Spleen (tissue), 11 donors: ENCODE data around the gene SPI1. TPM values are rescaled to one million over a fixed set of nuclear protein-coding genes. Genes with fewer than 3 reads are reported as not detected.
A peak's percentile ranks its signal among the peaks of the same experiment; 100 is the strongest.

Experiments
- DNase-seq: peaks from one replicate; pipeline ENCODE4 v3.0.0-alpha.2; 2020
- H3K27ac ChIP-seq, 8 donors: fragments of 200-600 bp; sonication (generic) in 7 of 8; 1 replicate in 4 of 8; 2 replicates in 4 of 8; pipeline versions ENCODE4 v1.5.0 to v1.8.0; 2016 to 2021; ENCODE audit warnings: inconsistent platforms in 4 of 8, mild to moderate bottlenecking in 4 of 8, moderate library complexity in 1 of 8
- H3K27me3 ChIP-seq, 7 donors: fragments of 200-600 bp; sonication (generic) in 6 of 7; replicated peaks in 1 of 7; 1 replicate in 4 of 7; 2 replicates in 3 of 7; pipeline versions ENCODE4 v1.5.0 to v1.8.0; 2016 to 2021; ENCODE audit warnings: inconsistent platforms in 3 of 7, mild to moderate bottlenecking in 1 of 7
- H3K36me3 ChIP-seq, 6 donors: fragments of 200-600 bp; sonication (generic) in 5 of 6; 1 replicate in 4 of 6; 2 replicates in 2 of 6; pipeline versions ENCODE4 v1.5.0 to v1.8.0; 2016 to 2021; ENCODE audit warnings: inconsistent platforms in 2 of 6
- H3K4me1 ChIP-seq, 6 donors: fragments of 200-600 bp; sonication (generic) in 5 of 6; 1 replicate in 3 of 6; 2 replicates in 3 of 6; pipeline versions ENCODE4 v1.5.0 to v1.8.0; 2016 to 2021; ENCODE audit warnings: inconsistent platforms in 3 of 6
- H3K4me3 ChIP-seq, 8 donors: fragments of 200-600 bp; sonication (generic) in 7 of 8; 1 replicate in 4 of 8; 2 replicates in 4 of 8; pipeline versions ENCODE4 v1.5.0 to v1.8.0; 2016 to 2021; ENCODE audit warnings: inconsistent platforms in 4 of 8, mild to moderate bottlenecking in 4 of 8, moderate library complexity in 2 of 8
- H3K9me3 ChIP-seq, 8 donors: fragments of 200-600 bp; sonication (generic) in 7 of 8; 1 replicate in 4 of 8; 2 replicates in 4 of 8; pipeline versions ENCODE4 v1.5.0 to v1.8.0; 2016 to 2021; ENCODE audit warnings: inconsistent platforms in 4 of 8
- CTCF ChIP-seq, 11 experiments: fragments of 200-600 bp in 7 of 11; fragments of 450-650 bp in 4 of 11; sonication (generic) in 4 of 11; IDR thresholded peaks in 8 of 11; conservative IDR thresholded peaks in 3 of 11; 1 replicate in 7 of 11; 2 replicates in 4 of 11; pipeline versions ENCODE4 v1.4.0 to v1.8.0; 2016 to 2021; ENCODE audit warnings: antibody characterized with exemption in 11 of 11, inconsistent platforms in 4 of 11, mild to moderate bottlenecking in 1 of 11
- POLR2A ChIP-seq, 3 donors: fragments of 450-650 bp; IDR thresholded peaks; one replicate each; pipeline ENCODE4 v1.5.1; 2017; ENCODE audit warnings: antibody characterized with exemption in 3 of 3, mild to moderate bottlenecking in 1 of 3
- POLR2AphosphoS5 ChIP-seq, 3 donors: sonication (generic); formaldehyde crosslinking; IDR thresholded peaks; one replicate each; pipeline ENCODE4 v1.5.1; 2017; ENCODE audit warnings: antibody characterized with exemption in 3 of 3
- WGBS, 5 donors: extraction: QIAGEN DNeasy Blood & Tissue Kit in 3 of 5; methylation state at CpG; one replicate each; pipeline versions ENCODE4 v1.1.5 to v1.1.7; 2013 to 2018; 5-methylcytosine and 5-hydroxymethylcytosine counted together
- intact Hi-C: fragments of 100-400 bp; cut with DNase I; formaldehyde crosslinking; loops from one replicate; pipeline ENCODE4 v1.15.0; 2023; ENCODE audit warnings: low total_unique reads
- polyA plus RNA-seq, 3 donors: library from polyadenylated mRNA; stranded (reverse); fragments of 200-250 nt; gene quantifications; one replicate each; pipeline ENCODE4 v1.2.1, GENCODE V29; 2013
- total RNA-seq, 7 donors: library from RNA; depleted of rRNA in 3 of 7; stranded (reverse); fragments of >200 nt in 3 of 7; fragmentation: NEBNext Ultra II Directional in 4 of 7; extraction: Animal tissue kit (Norgen Biotek cat#: 25700) in 4 of 7; gene quantifications; one replicate each; pipeline versions ENCODE4 v1.1.0 to v1.2.1, GENCODE V29; 2016 to 2021
- donor health status: healthy with polysubstance abuse.
- donor health status: DM: no; HTN: no; CAD: no; lungs with moderate emphysema.
- donor health status: DM: no; HTN: no; CAD: no.
- donor health status: Bipolar disorder and iron deficiency.
- donor health status: healthy.
- donor health status: DM: no; HTN: no; CAD: no.
- donor health status: DM: yes; HTN: yes; CAD: no.

Gene SPI1
- total and polyA plus RNA-seq, 10 donors: 84.2 to 366 (median 168) TPM

- intact Hi-C loops: no loop called here
- TF ChIP-seq POLR2A (IDR thresholded peaks at IDR 0.05) (no peak), CTCF (IDR thresholded peaks at IDR 0.05 in 8 of 11, conservative IDR thresholded peaks at IDR 0.05 in 3 of 11) (no peak), POLR2AphosphoS5 (IDR thresholded peaks at IDR 0.05) (no peak)
- peaks cover 0 to 5% (median 0%) of the 10 kb centered on the region in 7 donors for H3K27me3 ChIP-seq
- H3K9me3 ChIP-seq: no peaks in the 10 kb centered on the region
- no peaks in the 10 kb centered on the region for H3K4me1 ChIP-seq
- H3K27ac ChIP-seq: no peak overlapping the region
- no peak overlapping the region for H3K4me3 ChIP-seq
- H3K36me3 ChIP-seq: peaks cover 0 to 62% (median 0%) of the 10 kb centered on the region in 6 donors
- DNase-seq: no peak
- 86 to 93% (median 88%) methylated on average over 20 to 24 of the region's 24 CpGs for WGBS, 5 donors
Observed at GRCh38 chr11:47342036-47342803, 36.1 kb downstream of the SPI1 start.

DNA sequence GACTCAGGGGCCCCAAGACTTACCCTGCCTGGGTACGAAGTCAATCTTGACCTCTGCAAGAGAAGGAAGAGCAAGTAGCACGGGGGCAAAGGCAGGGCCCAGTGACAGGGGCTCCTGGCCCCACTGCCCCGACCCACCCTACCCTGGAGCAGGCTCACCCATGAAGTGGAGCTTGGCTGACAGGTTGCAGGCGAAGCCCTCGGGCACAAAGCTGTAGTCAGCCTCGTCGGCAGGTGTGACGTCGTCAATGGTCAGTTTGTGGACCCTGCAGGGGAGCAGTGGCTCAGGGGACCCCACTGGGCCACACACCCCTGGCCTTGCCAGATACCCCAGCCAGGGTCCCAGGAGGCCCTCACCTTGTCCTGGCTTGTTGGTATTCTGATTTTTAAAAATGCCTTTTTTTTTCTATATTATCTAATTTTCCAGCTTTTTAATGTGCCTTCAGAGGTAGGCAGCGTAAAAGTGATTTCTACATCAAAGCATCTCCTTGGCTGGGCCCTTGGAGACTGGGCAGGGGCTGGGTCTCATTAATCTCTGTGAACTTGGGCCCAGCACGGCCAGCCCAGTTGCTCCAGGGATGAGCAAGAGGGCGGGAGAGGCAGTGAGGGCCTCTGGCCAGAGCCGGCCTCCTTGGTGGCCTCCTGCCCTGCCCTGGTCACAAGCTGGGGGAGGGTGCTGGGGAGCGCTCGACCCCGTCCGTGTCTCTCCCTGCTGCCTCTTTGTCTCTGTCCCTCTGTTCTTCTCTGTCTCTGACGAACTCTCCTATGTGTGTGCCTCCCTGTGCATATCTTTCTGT, 37.2 kb downstream of the SPI1 start:
- H3K27me3 ChIP-seq: peaks cover 0 to 1% (median 0%) of the 10 kb centered on the region in 7 donors
- no peak overlapping the region for H3K4me3 ChIP-seq
- TF ChIP-seq POLR2AphosphoS5 (IDR thresholded peaks at IDR 0.05): no peak
- TF ChIP-seq POLR2A (IDR thresholded peaks at IDR 0.05): no peak
- TF ChIP-seq CTCF (IDR thresholded peaks at IDR 0.05 in 8 of 11, conservative IDR thresholded peaks at IDR 0.05 in 3 of 11): no peak
- WGBS, 5 donors: 70 to 86% (median 80%) methylated on average over 15 to 18 of the region's 18 CpGs
- H3K9me3 ChIP-seq: no peaks in the 10 kb centered on the region
- DNase-seq: peak; percentile 67
- H3K27ac ChIP-seq: no peak overlapping the region
- H3K4me1 ChIP-seq: no peaks in the 10 kb centered on the region
- intact Hi-C loops: no loop called here
- H3K36me3 ChIP-seq: peaks cover 0 to 69% (median 0%) of the 10 kb centered on the region in 6 donors

GRCh38 chr11:47340010-47340409, 38.3 kb downstream of the SPI1 start:
- H3K9me3 ChIP-seq: no peaks in the 10 kb centered on the region
- TF ChIP-seq CTCF (IDR thresholded peaks at IDR 0.05 in 8 of 11, conservative IDR thresholded peaks at IDR 0.05 in 3 of 11) (no peak), POLR2AphosphoS5 (IDR thresholded peaks at IDR 0.05) (no peak), POLR2A (IDR thresholded peaks at IDR 0.05) (no peak)
- H3K4me3 ChIP-seq: no peak overlapping the region
- no peak overlapping the region for H3K27ac ChIP-seq
- no peak for DNase-seq
- peaks cover 0 to 68% (median 0%) of the 10 kb centered on the region in 6 donors for H3K36me3 ChIP-seq
- H3K27me3 ChIP-seq: no peaks in the 10 kb centered on the region
- intact Hi-C loops: no loop called here
- H3K4me1 ChIP-seq: no peaks in the 10 kb centered on the region
- 76 to 93% (median 81%) methylated on average over 9 of the region's 9 CpGs for WGBS, 5 donors
